Keratinocyte (primary cell): ENCODE data around the gene CRIP3.

Source experiments
- CTCF ChIP-seq, 3 experiments: IDR thresholded peaks in 1 of 3; conservative IDR thresholded peaks in 1 of 3; optimal IDR thresholded peaks in 1 of 3; 2 replicates in 2 of 3; 3 replicates in 1 of 3; pipeline versions ENCODE3 to v1.5.1; 2011; ENCODE audit warnings: low read length in 3 of 3, mild to moderate bottlenecking in 3 of 3, moderate library complexity in 2 of 3, control low read depth in 1 of 3, inconsistent platforms in 1 of 3; ENCODE audit not compliant: insufficient read depth in 2 of 3; ENCODE audit errors: extremely low read depth in 1 of 3
- EZH2 ChIP-seq: IDR thresholded peaks from one replicate; pipeline ENCODE4 v1.6.1; 2012; ENCODE audit warnings: inconsistent platforms, mild to moderate bottlenecking, low read length, moderate library complexity

DNA sequence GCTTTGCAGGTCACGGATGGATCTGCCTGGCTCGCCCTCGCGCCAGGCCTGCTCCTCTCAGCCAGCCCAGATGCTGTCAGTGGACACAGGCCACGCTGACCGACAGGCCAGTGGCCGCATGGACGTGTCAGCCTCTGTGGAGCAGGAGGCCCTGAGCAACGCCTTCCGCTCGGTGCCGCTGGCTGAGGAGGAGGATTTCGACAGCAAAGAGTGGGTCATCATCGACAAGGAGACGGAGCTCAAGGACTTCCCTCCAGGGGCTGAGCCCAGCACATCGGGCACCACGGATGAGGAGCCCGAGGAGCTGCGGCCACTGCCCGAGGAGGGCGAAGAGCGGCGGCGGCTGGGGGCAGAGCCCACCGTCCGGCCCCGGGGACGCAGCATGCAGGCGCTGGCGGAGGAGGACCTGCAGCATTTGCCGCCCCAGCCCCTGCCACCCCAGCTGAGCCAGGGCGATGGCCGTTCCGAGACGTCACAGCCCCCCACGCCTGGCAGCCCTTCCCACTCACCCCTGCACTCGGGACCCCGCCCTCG lies 45.8 kb downstream of the CRIP3 start:
- TF ChIP-seq CTCF (optimal IDR thresholded peaks at IDR 0.05 in 1 of 3, IDR thresholded peaks at IDR 0.05 in 1 of 3, conservative IDR thresholded peaks at IDR 0.05 in 1 of 3; ENCODE audit: extremely low read depth in 1 of 3, insufficient read depth in 2 of 3, low read length in 3 of 3), result no peak
- TF ChIP-seq EZH2, result no peak
